Gastroesophageal sphincter (tissue), 4 donors: ENCODE measurements around the gene EML4. TPM values are rescaled to one million over a fixed set of nuclear protein-coding genes. Genes with fewer than 3 reads are reported as not detected.

ENCODE experiments used
- ATAC-seq: fragments of 150-250 bp; one replicate; pipeline ENCODE4 v1.9.1; 2016; ENCODE audit warnings: mild to moderate bottlenecking, moderate library complexity
- H3K27ac ChIP-seq, 4 donors: fragments of 200-600 bp; sonication (generic) in 3 of 4; 1 replicate in 3 of 4; 2 replicates in 1 of 4; pipeline ENCODE4 v1.5.1; 2016 to 2019
- H3K27me3 ChIP-seq: fragments of 200-600 bp; sonication (generic); one replicate; pipeline ENCODE4 v1.5.1; 2019
- H3K36me3 ChIP-seq, 2 donors: fragments of 200-600 bp; sonication (generic); one replicate each; pipeline ENCODE4 v1.5.1; 2019; ENCODE audit warnings: control low read depth in 1 of 2
- H3K4me1 ChIP-seq, 3 donors: fragments of 200-600 bp; sonication (generic); 1 replicate in 2 of 3; 2 replicates in 1 of 3; pipeline ENCODE4 v1.5.1; 2016 to 2019; ENCODE audit warnings: control low read depth in 2 of 3
- H3K4me3 ChIP-seq, 2 donors: fragments of 200-600 bp; sonication (generic); one replicate each; pipeline ENCODE4 v1.5.1; 2019; ENCODE audit warnings: mild to moderate bottlenecking in 1 of 2, moderate library complexity in 1 of 2
- H3K9me3 ChIP-seq, 3 donors: fragments of 200-600 bp; sonication (generic); one replicate each; pipeline ENCODE4 v1.5.1; 2017 to 2019; ENCODE audit warnings: control low read depth in 2 of 3
- EP300 ChIP-seq: sonication (generic); formaldehyde crosslinking; IDR thresholded peaks from one replicate; pipeline ENCODE4 v1.6.1; 2017; ENCODE audit warnings: antibody characterized with exemption, mild to moderate bottlenecking
- POLR2A ChIP-seq, 2 donors: fragments of 450-650 bp; IDR thresholded peaks; one replicate each; pipeline ENCODE4 v1.6.1; 2017; ENCODE audit warnings: antibody characterized with exemption in 2 of 2, mild to moderate bottlenecking in 2 of 2, moderate library complexity in 1 of 2
- POLR2AphosphoS5 ChIP-seq: sonication (generic); formaldehyde crosslinking; IDR thresholded peaks from one replicate; pipeline ENCODE4 v1.6.1; 2017; ENCODE audit warnings: antibody characterized with exemption
- WGBS, 2 donors: methylation state at CpG; one replicate each; pipeline ENCODE4 v1.1.5; 2018; ENCODE audit warnings: low coverage in 1 of 2; 5-methylcytosine and 5-hydroxymethylcytosine counted together
- total RNA-seq, 4 donors: library from RNA; depleted of rRNA; stranded (reverse); fragments of >200 nt; gene quantifications; one replicate each; pipeline ENCODE4 v1.1.0, GENCODE V29; 2016
- TF ChIP-seq, protein P1 (sequence below), 4 experiments: fragments of 200-600 bp in 2 of 4; fragments of 450-650 bp in 2 of 4; sonication (generic) in 1 of 4; IDR thresholded peaks; one replicate each; pipeline ENCODE4 v1.5.1; 2017 to 2019; ENCODE audit warnings: antibody characterized with exemption in 4 of 4, mild to moderate bottlenecking in 2 of 4, moderate library complexity in 2 of 4

The EML4 gene
- total RNA-seq, 4 donors from 2014 or later: 18.5 to 31.4 (median 23.7) TPM

DNA sequence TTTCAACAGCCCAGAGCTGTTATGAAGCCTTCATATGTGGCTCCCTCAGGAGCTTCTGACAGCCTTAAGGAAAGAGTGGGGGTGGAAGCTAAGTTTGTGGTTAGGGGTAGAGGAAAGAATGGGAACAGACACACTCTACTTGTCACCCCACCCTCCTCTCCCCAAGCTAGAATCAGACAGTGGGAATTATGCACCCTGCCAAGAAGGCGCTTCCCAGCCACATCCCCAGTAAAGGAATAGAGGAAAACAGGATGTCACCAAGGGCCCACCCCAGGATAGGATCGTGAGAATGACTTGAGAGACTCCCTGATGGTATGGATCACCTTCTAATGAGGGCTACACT, 32.4 kb upstream of the EML4 start:
- TF ChIP-seq POLR2A (IDR thresholded peaks at IDR 0.05): no peak
- TF ChIP-seq, protein P1, sequence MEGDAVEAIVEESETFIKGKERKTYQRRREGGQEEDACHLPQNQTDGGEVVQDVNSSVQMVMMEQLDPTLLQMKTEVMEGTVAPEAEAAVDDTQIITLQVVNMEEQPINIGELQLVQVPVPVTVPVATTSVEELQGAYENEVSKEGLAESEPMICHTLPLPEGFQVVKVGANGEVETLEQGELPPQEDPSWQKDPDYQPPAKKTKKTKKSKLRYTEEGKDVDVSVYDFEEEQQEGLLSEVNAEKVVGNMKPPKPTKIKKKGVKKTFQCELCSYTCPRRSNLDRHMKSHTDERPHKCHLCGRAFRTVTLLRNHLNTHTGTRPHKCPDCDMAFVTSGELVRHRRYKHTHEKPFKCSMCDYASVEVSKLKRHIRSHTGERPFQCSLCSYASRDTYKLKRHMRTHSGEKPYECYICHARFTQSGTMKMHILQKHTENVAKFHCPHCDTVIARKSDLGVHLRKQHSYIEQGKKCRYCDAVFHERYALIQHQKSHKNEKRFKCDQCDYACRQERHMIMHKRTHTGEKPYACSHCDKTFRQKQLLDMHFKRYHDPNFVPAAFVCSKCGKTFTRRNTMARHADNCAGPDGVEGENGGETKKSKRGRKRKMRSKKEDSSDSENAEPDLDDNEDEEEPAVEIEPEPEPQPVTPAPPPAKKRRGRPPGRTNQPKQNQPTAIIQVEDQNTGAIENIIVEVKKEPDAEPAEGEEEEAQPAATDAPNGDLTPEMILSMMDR (IDR thresholded peaks at IDR 0.05): no peak
- no peak for TF ChIP-seq POLR2AphosphoS5
- ATAC-seq: no peak
- peaks cover 4 to 55% (median 45%) of the 10 kb centered on the region in 3 donors for H3K4me1 ChIP-seq

GRCh38 chr2:42137125-42137841, 31.9 kb upstream of the EML4 start:
- no peak for ATAC-seq
- Histone ChIP-seq H3K9me3 (no peaks in the 10 kb centered on the region), H3K27me3 (no peaks in the 10 kb centered on the region), H3K27ac (peak overlapping the region in 2 of 4 donors; percentile 59 to 66), H3K4me3 (no peak overlapping the region), H3K4me1 (peaks cover 2 to 55% (median 44%) of the 10 kb centered on the region in 3 donors), H3K36me3 (no peaks in the 10 kb centered on the region)
- TF ChIP-seq POLR2A (IDR thresholded peaks at IDR 0.05) (no peak), POLR2AphosphoS5 (no peak), EP300 (no peak)
- TF ChIP-seq, protein P1 (IDR thresholded peaks at IDR 0.05): no peak
- 100% methylated on average over 1 of the region's 5 CpGs; no CpG with 5 or more reads in 1 of the 2 donors for WGBS, 2 donors

More for the DNA sequence above, 32.4 kb upstream of the EML4 start:
- H3K27ac ChIP-seq: no peak overlapping the region
- H3K36me3 ChIP-seq: no peaks in the 10 kb centered on the region
- H3K27me3 ChIP-seq: no peaks in the 10 kb centered on the region
- WGBS, 2 donors: 83 to 100% methylated on average over 1 to 2 of the region's 2 CpGs
- no peaks in the 10 kb centered on the region for H3K9me3 ChIP-seq
- H3K4me3 ChIP-seq: no peak overlapping the region

- no peak overlapping the region for H3K4me3 ChIP-seq
- no peaks in the 10 kb centered on the region for H3K9me3 ChIP-seq
- H3K27ac ChIP-seq: peak overlapping the region in 3 of 4 donors; percentile 28 to 66 (median 59)
- TF ChIP-seq, protein P1 (IDR thresholded peaks at IDR 0.05): no peak
- TF ChIP-seq POLR2AphosphoS5: peak; percentile 16
- H3K27me3 ChIP-seq: no peaks in the 10 kb centered on the region
- H3K4me1 ChIP-seq: peaks cover 0 to 53% (median 38%) of the 10 kb centered on the region in 3 donors
- ATAC-seq: peak; percentile 53
- WGBS, 2 donors: 55 to 100% methylated on average over 1 to 2 of the region's 5 CpGs
- no peaks in the 10 kb centered on the region for H3K36me3 ChIP-seq
Observed at GRCh38 chr2:42138163-42139015, 30.8 kb upstream of the EML4 start.

DNA sequence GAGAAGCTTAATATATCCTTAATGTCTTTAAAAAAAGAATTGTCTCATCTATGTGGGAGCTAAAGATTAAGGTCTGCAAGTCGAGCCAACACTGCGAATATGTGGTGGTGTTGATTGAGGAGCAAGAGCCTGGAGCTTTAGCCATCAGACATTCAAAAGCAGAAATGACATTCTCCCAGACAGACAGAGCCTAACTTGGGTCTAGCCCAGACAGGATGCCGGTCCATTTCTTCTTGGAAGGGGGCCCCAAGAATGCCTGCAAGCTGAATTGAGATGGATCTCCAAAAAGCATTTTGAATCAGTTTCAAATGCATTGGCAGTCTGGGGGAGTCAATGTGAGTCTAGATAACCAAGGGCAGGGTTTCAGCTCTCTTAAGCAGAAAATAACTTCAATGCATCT, 30.1 kb upstream of the EML4 start:
- 42 to 47% methylated on average over 3 of the region's 3 CpGs for WGBS, 2 donors
- Histone ChIP-seq H3K36me3 (no peaks in the 10 kb centered on the region), H3K27me3 (no peaks in the 10 kb centered on the region), H3K9me3 (no peaks in the 10 kb centered on the region), H3K4me3 (no peak overlapping the region), H3K27ac (peak overlapping the region in 3 of 4 donors; percentile 21 to 66 (median 28)), H3K4me1 (peaks cover 0 to 46% (median 33%) of the 10 kb centered on the region in 3 donors)
- no peak for ATAC-seq
- no peak for TF ChIP-seq EP300
- no peak for TF ChIP-seq POLR2A (IDR thresholded peaks at IDR 0.05)
- TF ChIP-seq, protein P1 (IDR thresholded peaks at IDR 0.05): no peak
- TF ChIP-seq POLR2AphosphoS5: no peak
